Vagina (tissue), 2 donors: ENCODE results near the gene ENOX1. TPM values are rescaled to one million over a fixed set of nuclear protein-coding genes. Genes with fewer than 3 reads are reported as not detected.

ENCODE experiments used
- DNase-seq, 2 donors: peaks; one replicate each; pipeline ENCODE4 v3.0.0-alpha.2; 2017; ENCODE audit errors: extremely low spot score in 2 of 2
- H3K27ac ChIP-seq: fragments of 200-600 bp; sonication (generic); one replicate; pipeline ENCODE4 v1.5.1; 2019
- H3K27me3 ChIP-seq: fragments of 200-600 bp; sonication (generic); one replicate; pipeline ENCODE4 v1.5.1; 2019
- H3K36me3 ChIP-seq, 2 donors: fragments of 200-600 bp; sonication (generic); one replicate each; pipeline ENCODE4 v1.5.1; 2017 to 2019
- H3K4me1 ChIP-seq: fragments of 200-600 bp; sonication (generic); one replicate; pipeline ENCODE4 v1.5.1; 2019
- H3K4me3 ChIP-seq, 2 donors: fragments of 200-600 bp; sonication (generic); 1 replicate in 1 of 2; 2 replicates in 1 of 2; pipeline ENCODE4 v1.5.1; 2016 to 2019
- H3K9me3 ChIP-seq: fragments of 200-600 bp; sonication (generic); one replicate; pipeline ENCODE4 v1.5.1; 2019
- POLR2A ChIP-seq, 2 donors: fragments of 450-650 bp; IDR thresholded peaks; one replicate each; pipeline ENCODE4 v1.6.1; 2017; ENCODE audit warnings: antibody characterized with exemption in 2 of 2, mild to moderate bottlenecking in 2 of 2, moderate library complexity in 2 of 2
- POLR2AphosphoS5 ChIP-seq, 2 donors: sonication (generic); formaldehyde crosslinking; IDR thresholded peaks; one replicate each; pipeline ENCODE4 v1.9.0; 2017; ENCODE audit warnings: antibody characterized with exemption in 2 of 2, mild to moderate bottlenecking in 2 of 2, low read depth in 1 of 2; ENCODE audit not compliant: insufficient read depth in 1 of 2
- intact Hi-C: fragments of 100-400 bp; cut with DNase I; formaldehyde crosslinking; loops from one replicate; pipeline ENCODE4 v1.15.1; 2023
- total RNA-seq: library from RNA; depleted of rRNA; stranded (reverse); fragments of >200 nt; gene quantifications from one replicate; pipeline ENCODE4 v1.2.3, GENCODE V29; 2016
- TF ChIP-seq, protein P1 (sequence below), 3 experiments: fragments of 450-650 bp in 2 of 3; fragments of 200-600 bp in 1 of 3; sonication (generic) in 1 of 3; IDR thresholded peaks; one replicate each; pipeline ENCODE4 v1.5.1; 2017 to 2019; ENCODE audit warnings: antibody characterized with exemption in 3 of 3, mild to moderate bottlenecking in 2 of 3, moderate library complexity in 2 of 3

The ENOX1 gene
- total RNA-seq, 1 donor from 2014 or later, result 2.7 TPM

DNA sequence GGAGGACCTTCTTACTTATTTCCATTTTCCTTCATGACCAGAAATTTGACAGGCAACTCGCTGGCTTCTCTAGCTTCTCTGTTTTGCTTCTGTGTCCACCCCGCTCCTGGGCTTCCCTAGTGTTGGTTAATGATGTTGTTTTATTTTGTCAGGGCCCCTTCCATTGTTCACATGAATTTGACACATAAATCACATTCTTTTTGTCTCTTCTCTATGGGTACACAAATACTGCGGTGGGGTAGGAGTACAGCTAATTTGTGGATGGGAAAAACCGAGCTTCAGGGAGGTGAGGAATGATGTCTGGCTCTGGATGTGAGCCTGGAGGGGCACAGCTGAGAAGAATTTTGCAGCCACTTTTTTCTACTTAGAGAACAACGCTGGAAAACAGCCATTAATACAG lies 563.6 kb downstream of the ENOX1 start:
- H3K9me3 ChIP-seq, result no peaks in the 10 kb centered on the region
- intact Hi-C loops, result no loop called here
- H3K27me3 ChIP-seq, result no peaks in the 10 kb centered on the region
- H3K4me1 ChIP-seq, result no peaks in the 10 kb centered on the region
- DNase-seq, result no peak
- H3K27ac ChIP-seq, result no peak overlapping the region
- no peaks in the 10 kb centered on the region for H3K36me3 ChIP-seq
- H3K4me3 ChIP-seq, result no peak overlapping the region
- TF ChIP-seq POLR2AphosphoS5 (IDR thresholded peaks at IDR 0.05; ENCODE audit: insufficient read depth in 1 of 2, low read depth in 1 of 2), result no peak
- TF ChIP-seq POLR2A (IDR thresholded peaks at IDR 0.05), result no peak
- TF ChIP-seq, protein P1, sequence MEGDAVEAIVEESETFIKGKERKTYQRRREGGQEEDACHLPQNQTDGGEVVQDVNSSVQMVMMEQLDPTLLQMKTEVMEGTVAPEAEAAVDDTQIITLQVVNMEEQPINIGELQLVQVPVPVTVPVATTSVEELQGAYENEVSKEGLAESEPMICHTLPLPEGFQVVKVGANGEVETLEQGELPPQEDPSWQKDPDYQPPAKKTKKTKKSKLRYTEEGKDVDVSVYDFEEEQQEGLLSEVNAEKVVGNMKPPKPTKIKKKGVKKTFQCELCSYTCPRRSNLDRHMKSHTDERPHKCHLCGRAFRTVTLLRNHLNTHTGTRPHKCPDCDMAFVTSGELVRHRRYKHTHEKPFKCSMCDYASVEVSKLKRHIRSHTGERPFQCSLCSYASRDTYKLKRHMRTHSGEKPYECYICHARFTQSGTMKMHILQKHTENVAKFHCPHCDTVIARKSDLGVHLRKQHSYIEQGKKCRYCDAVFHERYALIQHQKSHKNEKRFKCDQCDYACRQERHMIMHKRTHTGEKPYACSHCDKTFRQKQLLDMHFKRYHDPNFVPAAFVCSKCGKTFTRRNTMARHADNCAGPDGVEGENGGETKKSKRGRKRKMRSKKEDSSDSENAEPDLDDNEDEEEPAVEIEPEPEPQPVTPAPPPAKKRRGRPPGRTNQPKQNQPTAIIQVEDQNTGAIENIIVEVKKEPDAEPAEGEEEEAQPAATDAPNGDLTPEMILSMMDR (IDR thresholded peaks at IDR 0.05), result no peak

DNA sequence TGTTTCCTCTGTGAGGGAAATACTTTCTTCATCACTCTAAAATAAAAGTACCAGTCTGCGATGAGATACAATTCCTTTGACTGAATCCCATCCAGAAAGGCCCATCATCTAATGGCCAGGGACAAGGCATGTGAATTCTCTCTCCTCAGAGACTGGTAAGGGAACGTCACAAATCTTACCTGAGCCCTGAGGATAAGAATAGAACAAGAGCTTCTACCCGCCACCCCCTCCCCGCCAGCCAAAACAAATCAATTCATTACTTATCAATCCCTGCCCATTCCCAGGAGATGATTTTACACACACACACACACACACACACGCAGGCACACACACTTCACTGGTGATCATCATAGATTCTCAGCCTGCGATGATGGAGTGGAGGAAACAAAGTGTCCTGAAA lies 564.7 kb downstream of the ENOX1 start:
- intact Hi-C loops, result no loop called here

DNA sequence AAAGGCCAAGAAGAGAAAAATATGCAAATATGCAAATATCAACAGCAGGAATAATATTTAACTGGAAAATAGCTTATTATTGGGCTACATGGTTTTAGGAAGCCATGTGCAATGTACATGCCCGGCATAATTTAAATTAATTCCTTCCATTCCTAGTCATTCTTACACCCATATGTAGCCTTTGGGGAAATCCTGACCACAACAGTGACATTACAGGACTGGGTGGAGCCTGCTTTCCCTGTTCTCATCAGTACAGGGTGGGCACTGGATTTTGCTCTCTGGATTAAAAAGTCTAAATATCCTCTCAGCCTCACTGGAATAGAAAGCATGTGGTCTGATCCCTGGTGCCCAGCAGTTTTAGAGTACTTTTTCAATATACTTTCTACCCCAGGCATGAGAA lies 565.2 kb downstream of the ENOX1 start:
- Histone ChIP-seq H3K9me3 (no peaks in the 10 kb centered on the region), H3K4me3 (no peak overlapping the region), H3K4me1 (no peaks in the 10 kb centered on the region), H3K27me3 (no peaks in the 10 kb centered on the region), H3K27ac (no peak overlapping the region), H3K36me3 (no peaks in the 10 kb centered on the region)
- no peak for DNase-seq
- intact Hi-C loops, result no loop called here
- TF ChIP-seq POLR2A (IDR thresholded peaks at IDR 0.05) (no peak), POLR2AphosphoS5 (IDR thresholded peaks at IDR 0.05; ENCODE audit: insufficient read depth in 1 of 2, low read depth in 1 of 2) (no peak)
- TF ChIP-seq, protein P1 (IDR thresholded peaks at IDR 0.05), result no peak

More for the DNA sequence above, 564.7 kb downstream of the ENOX1 start:
- TF ChIP-seq, protein P1 (IDR thresholded peaks at IDR 0.05), result no peak
- TF ChIP-seq POLR2A (IDR thresholded peaks at IDR 0.05), result no peak
- no peak for TF ChIP-seq POLR2AphosphoS5 (IDR thresholded peaks at IDR 0.05; ENCODE audit: insufficient read depth in 1 of 2, low read depth in 1 of 2)
- no peaks in the 10 kb centered on the region for H3K9me3 ChIP-seq
- H3K36me3 ChIP-seq, result no peaks in the 10 kb centered on the region
- DNase-seq, result no peak
- no peaks in the 10 kb centered on the region for H3K27me3 ChIP-seq
- H3K27ac ChIP-seq, result no peak overlapping the region
- no peak overlapping the region for H3K4me3 ChIP-seq
- H3K4me1 ChIP-seq, result no peaks in the 10 kb centered on the region

DNA sequence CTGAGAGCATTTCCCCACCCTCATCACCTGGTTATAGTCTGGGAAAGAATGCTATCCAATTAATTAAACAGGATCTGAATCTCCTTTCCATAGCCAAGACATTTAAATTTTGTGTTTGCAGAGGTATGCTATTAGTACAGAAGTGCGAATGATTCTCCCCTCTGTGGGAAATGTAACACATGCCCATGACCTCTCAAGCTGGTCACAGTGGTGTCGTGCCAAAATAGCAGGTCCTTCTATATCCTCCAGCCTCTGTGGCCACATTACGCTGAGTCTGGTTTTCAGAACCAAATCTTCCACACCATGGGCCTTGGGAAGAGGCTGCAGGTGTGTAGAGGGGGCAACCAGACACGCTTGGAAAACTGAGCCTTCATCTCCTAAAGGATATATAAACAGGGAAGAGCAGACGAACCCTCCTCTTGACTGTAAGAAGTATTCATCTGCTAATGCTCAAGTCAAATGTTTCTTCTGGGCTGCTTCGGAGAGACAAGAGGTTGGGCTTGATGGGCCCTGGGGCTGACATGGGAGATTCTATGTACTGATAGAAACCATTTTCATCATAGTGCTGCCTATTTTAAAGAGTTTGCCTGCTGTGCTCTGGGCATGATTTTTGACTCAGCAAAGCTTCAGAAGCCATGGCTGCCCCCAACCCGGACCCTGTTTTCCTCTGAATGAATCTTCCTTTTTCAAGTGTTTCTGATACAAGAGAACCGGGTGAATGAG lies 565.7 kb downstream of the ENOX1 start:
- no peak overlapping the region for H3K4me3 ChIP-seq
- H3K9me3 ChIP-seq, result no peaks in the 10 kb centered on the region
- no peaks in the 10 kb centered on the region for H3K36me3 ChIP-seq
- no peak for DNase-seq
- no peaks in the 10 kb centered on the region for H3K27me3 ChIP-seq
- H3K4me1 ChIP-seq, result no peaks in the 10 kb centered on the region
- intact Hi-C loops, result no loop called here
- H3K27ac ChIP-seq, result no peak overlapping the region
- TF ChIP-seq POLR2A (IDR thresholded peaks at IDR 0.05), result no peak

DNA sequence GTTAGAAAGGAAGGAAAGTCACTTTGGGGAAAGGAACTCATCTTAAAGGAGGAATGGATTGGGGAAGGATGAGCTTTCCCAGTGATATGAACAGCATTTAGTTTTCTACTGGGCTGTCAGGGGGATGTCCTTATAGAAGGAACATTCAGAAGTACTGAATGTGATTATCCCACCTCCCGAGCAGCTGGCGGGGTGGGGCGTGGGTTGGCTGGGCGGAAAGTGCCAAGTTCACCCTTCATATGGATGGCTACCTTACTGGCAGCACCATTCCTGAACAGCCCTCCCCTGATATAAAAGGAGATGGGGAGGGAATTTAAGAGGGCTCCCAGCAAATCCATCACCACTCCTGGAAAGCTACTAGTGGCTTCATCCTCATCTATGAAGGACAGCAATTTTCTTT lies 572.6 kb downstream of the ENOX1 start:
- Histone ChIP-seq H3K27me3 (no peaks in the 10 kb centered on the region), H3K4me1 (no peaks in the 10 kb centered on the region), H3K27ac (no peak overlapping the region), H3K9me3 (no peaks in the 10 kb centered on the region), H3K4me3 (no peak overlapping the region), H3K36me3 (no peaks in the 10 kb centered on the region)
- TF ChIP-seq POLR2AphosphoS5 (IDR thresholded peaks at IDR 0.05; ENCODE audit: insufficient read depth in 1 of 2, low read depth in 1 of 2) (no peak), POLR2A (IDR thresholded peaks at IDR 0.05) (no peak)
- TF ChIP-seq, protein P1 (IDR thresholded peaks at IDR 0.05), result no peak
- intact Hi-C loops, result no loop called here
- DNase-seq, result peak in 1 of 2 donors; percentile 31
